ENCODE data around the gene LGR6.

- no peak for TF ChIP-seq ZNF331 (CRISPR knock-in tag; IDR thresholded peaks at IDR 0.05; ENCODE audit: low read depth)
- TF ChIP-seq CTCF (conservative IDR thresholded peaks at IDR 0.05; ENCODE audit: low read depth in 2 of 2), result no peak
- no peak for TF ChIP-seq POLR2AphosphoS5 (IDR thresholded peaks at IDR 0.05; ENCODE audit: low read depth)
- no peak for TF ChIP-seq EZH2 (IDR thresholded peaks at IDR 0.05; ENCODE audit: low read depth, unreplicated experiment)
- TF ChIP-seq EZH2phosphoT487 (IDR thresholded peaks at IDR 0.05; ENCODE audit: unreplicated experiment), result no peak
- no peak for TF ChIP-seq CREB1 (CRISPR knock-in tag; IDR thresholded peaks at IDR 0.05; ENCODE audit: low read depth)
- no peak for TF ChIP-seq REST (IDR thresholded peaks at IDR 0.05; ENCODE audit: unreplicated experiment)
- no peak for TF ChIP-seq ETS1 (IDR thresholded peaks at IDR 0.05)
- no peak for TF ChIP-seq JUNB (IDR thresholded peaks at IDR 0.05; ENCODE audit: unreplicated experiment)
- TF ChIP-seq NANOG (IDR thresholded peaks at IDR 0.05; ENCODE audit: borderline replicate concordance), result no peak
Measured at GRCh38 chr1:202280595-202280994, 87.0 kb downstream of the LGR6 start.

Data from GM23338 (cell line).